Motor neuron (in vitro differentiated cells): ENCODE data around the gene RABEPK. TPM values are rescaled to one million over a fixed set of nuclear protein-coding genes. Genes with fewer than 3 reads are reported as not detected.
A peak's percentile ranks its signal among the peaks of the same experiment; 100 is the strongest.
"Not testable (repeated sequence)": the region's sequence is repeated elsewhere in the genome, so short reads cannot be mapped to it uniquely, and the experiment has no call there.

Experiments used
- ATAC-seq, 8 experiments: fragments of 200-7000 bp; cut with Tn5 transposase; replicated peaks in 6 of 8; 2 replicates each; pipeline ENCODE4 v1.8.0; 2021; ENCODE audit warnings: mild to moderate bottlenecking in 8 of 8, moderate library complexity in 8 of 8
- H3K27ac ChIP-seq, 2 donors: fragments of 250-450 bp; sonication (Bioruptor Pico); 2 replicates each; pipeline ENCODE4 v1.9.0; 2021; ENCODE audit warnings: antibody characterized with exemption in 2 of 2, mild to moderate bottlenecking in 2 of 2, moderate library complexity in 1 of 2
- H3K4me1 ChIP-seq, 2 donors: fragments of 250-450 bp; sonication (Bioruptor Pico); replicated peaks in 1 of 2; 2 replicates each; pipeline ENCODE4 v1.6.1; 2021; ENCODE audit warnings: antibody characterized with exemption in 2 of 2, mild to moderate bottlenecking in 2 of 2, moderate library complexity in 1 of 2
- H3K4me3 ChIP-seq, 5 donors: fragments of 250-450 bp; sonication (Bioruptor Pico); 2 replicates each; pipeline ENCODE4 v1.9.0; 2021; ENCODE audit warnings: antibody characterized with exemption in 5 of 5, mild to moderate bottlenecking in 5 of 5, moderate library complexity in 4 of 5
- WGBS, 10 experiments: fragments of 450-650 bp; shearing (Covaris generic); methylation state at CpG; one replicate each; pipeline ENCODE4 v1.0.0; 2022; 5-methylcytosine and 5-hydroxymethylcytosine counted together
- in situ Hi-C, 9 experiments: fragments of 400-800 bp; cut with MboI; loops; one replicate each; pipeline ENCODE4 v1.15.0; 2021; ENCODE audit warnings: low sequenced_read_pairs in 9 of 9, low pct_unique_long_range_greater_than_20kb in 2 of 9; ENCODE audit not compliant: unreplicated experiment in 9 of 9
- total RNA-seq, 8 experiments: library from RNA; unstranded; fragments of 300-600 nt; gene quantifications; 2 replicates each; pipeline versions ENCODE4 v1.2.3 to v1.2.4, GENCODE V29; 2022

Gene RABEPK
- total RNA-seq, 8 experiments from 2014 or later, result 17.0 to 32.2 (median 22.1) TPM

DNA sequence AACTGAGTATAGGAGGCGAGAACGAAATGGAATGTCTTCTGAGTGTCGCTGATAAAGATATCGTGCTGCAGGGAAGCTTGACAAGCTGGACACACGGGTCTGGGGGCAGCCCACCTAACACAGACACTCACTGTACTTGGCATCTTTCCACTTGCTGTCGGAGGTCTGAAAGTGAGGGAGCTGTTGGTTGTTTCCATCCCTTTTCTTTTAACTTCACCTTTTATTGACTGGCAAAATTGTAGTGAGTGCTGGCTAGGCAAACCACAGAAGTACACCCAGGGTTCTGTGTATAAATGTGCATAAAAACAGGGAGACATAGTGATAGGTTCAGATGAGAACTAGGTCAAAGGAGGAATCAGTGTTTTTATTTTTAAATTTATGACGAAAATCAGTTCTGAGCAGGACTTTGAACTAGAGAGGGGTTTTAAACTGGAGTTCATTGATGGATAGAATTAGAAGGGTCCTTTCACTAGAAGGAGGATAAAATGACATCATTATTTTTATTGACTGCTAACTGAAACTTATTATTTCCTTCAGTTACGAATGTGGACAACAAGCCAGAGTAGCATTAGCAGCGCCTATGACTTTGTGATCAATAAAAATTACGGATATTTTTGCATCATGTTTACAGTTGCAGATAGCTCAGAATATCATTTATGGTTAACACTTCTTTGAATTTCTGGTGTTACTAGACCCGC, 62.1 kb downstream of the RABEPK start:
- peak in 3 of 8 experiments; percentile 6 to 11 (median 10) for ATAC-seq
- 0 to 63% (median 31%) methylated on average over 3 to 10 of the region's 11 CpGs; no CpG with 5 or more reads in 1 of the 10 experiments for WGBS, 10 experiments
- Histone ChIP-seq H3K4me1 (peaks cover 5 to 11% of the 10 kb centered on the region in 2 donors), H3K4me3 (peak overlapping the region; percentile 70 to 95 (median 79)), H3K27ac (peak overlapping the region; percentile 79 to 86)
- in situ Hi-C loops, result no loop called here

DNA sequence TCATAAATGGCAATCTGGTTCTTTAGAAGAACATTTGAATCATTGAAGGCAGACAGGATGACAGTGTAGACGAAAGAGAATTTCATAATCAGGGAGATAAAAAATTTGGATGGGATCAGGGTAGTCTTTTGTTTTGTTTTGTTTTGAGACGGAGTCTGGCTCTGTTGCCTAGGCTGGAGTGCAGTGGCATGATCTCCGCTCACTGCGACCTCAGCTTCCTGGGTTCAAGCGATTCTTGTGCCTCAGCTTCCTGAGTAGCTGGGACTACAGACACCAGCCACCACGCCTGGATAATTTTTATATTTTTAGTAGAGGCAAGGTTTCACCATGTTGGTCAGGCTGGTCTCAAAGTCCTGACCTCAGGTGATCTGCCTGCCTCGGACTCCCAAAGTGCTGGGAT, 63.7 kb downstream of the RABEPK start:
- H3K27ac ChIP-seq, H3K4me3 ChIP-seq, ATAC-seq, in situ Hi-C loops: not testable (repeated sequence)
- 60 to 100% (median 98%) methylated on average over 1 to 7 of the region's 7 CpGs; no CpG with 5 or more reads in 3 of the 10 experiments for WGBS, 10 experiments
- peaks cover 5 to 11% of the 10 kb centered on the region in 2 donors for H3K4me1 ChIP-seq

DNA sequence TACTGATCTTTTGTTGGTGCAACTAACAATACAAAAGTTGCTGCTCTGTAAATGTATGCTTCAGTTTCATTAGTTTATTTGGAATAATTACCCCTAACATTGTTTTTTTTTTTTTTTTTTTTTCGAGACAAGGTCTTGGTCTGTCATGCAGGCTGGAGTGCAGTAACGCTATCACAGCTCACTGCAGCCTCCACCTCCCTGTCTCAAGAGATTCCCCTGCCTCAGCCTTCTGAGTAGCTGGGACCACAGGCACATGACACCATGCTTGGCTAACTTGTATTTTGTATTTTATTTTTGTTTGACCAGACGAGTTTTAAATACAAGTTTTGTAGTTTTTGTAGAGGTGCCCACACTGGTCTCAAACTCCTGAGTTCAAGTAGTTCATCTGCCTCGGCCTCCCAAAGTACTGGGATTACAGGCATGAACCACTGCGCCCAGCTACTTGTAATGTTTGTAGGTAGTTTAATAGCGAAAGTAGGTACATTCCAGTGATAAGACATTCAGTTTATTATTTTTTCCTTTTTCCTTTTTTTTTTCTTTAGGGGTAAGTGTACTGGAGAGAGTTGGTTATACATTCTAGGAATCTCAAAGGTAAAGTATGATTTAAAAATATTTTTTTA, 68.2 kb downstream of the RABEPK start:
- Histone ChIP-seq H3K4me3 (no peak overlapping the region), H3K27ac (no peak overlapping the region), H3K4me1 (no peaks in the 10 kb centered on the region)
- WGBS, 10 experiments, result 57 to 100% (median 84%) methylated on average over 1 to 6 of the region's 6 CpGs; no CpG with 5 or more reads in 1 of the 10 experiments
- no peak for ATAC-seq
- in situ Hi-C loops, result no loop called here

DNA sequence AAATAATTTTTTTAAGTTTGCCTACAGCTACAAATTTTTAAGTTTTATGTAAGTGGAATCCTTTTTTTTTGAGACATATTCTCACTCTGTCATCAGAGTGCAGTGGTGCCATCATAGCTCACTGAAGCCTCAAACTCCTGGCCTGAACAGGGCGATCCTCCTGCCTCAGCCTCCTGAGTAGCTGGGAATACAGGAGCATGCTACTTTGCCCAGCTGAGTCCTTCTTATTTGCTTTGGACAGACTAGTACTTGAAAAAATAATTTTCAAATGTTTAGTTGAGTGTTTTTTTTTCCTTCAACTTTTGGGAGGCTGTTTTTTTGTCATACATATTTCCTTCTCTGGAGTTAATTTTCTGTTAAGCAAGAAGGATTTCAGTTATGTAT, 68.7 kb downstream of the RABEPK start:
- Histone ChIP-seq H3K4me3 (no peak overlapping the region), H3K4me1 (no peaks in the 10 kb centered on the region), H3K27ac (no peak overlapping the region)
- 78 to 100% (median 100%) methylated on average over 1 of the region's 1 CpG; no CpG with 5 or more reads in 1 of the 10 experiments for WGBS, 10 experiments
- ATAC-seq, result no peak
- in situ Hi-C loops, result no loop called here

DNA sequence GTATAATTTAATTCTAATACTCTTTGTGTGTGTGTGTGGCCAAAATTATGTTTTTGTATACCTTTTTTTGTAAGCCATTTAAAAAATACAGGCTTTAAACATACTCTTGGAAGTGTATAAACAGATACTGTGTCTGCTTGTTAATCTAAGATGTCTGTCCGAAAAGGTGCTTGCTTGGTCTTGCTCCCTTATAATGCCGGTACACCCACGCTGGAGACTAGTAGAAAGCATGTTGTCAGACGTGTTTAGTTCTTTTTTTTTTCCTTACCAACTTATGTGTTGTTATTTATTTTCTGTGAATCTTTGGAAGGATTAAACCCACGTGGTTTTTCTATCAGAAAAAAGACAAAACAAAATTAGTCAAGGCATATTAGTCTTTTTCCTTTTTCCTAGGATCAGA, 70.7 kb downstream of the RABEPK start:
- no peak for ATAC-seq
- Histone ChIP-seq H3K4me3 (no peak overlapping the region), H3K4me1 (no peaks in the 10 kb centered on the region), H3K27ac (no peak overlapping the region)
- in situ Hi-C loops, result no loop called here
- 59 to 100% (median 83%) methylated on average over 2 to 5 of the region's 5 CpGs for WGBS, 10 experiments

DNA sequence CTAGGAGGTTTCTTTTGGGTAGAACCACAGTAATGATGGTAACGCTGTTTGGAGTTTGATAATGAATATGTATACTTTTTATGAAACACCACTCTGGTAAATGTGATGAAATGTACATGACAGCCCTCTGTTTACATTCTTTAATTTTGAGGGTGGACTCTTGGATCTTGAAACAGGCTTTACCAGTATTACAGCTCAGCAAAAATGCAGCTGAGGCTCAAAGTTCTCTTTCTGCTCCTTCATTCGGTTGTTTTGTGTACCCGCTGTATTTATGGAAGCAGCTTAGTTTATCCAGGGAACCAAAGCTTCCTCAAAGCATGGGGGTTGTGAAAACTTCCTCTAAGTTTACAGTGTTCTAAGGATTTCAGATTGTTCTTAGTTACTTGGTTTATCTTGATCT, 72.4 kb downstream of the RABEPK start:
- 25 to 100% (median 85%) methylated on average over 1 to 3 of the region's 3 CpGs; no CpG with 5 or more reads in 1 of the 10 experiments for WGBS, 10 experiments
- H3K4me1 ChIP-seq, result no peaks in the 10 kb centered on the region
- H3K4me3 ChIP-seq, result no peak overlapping the region
- ATAC-seq, result peak in 3 of 8 experiments; percentile 46 to 82 (median 80)
- in situ Hi-C loops, result no loop called here
- H3K27ac ChIP-seq, result no peak overlapping the region

DNA sequence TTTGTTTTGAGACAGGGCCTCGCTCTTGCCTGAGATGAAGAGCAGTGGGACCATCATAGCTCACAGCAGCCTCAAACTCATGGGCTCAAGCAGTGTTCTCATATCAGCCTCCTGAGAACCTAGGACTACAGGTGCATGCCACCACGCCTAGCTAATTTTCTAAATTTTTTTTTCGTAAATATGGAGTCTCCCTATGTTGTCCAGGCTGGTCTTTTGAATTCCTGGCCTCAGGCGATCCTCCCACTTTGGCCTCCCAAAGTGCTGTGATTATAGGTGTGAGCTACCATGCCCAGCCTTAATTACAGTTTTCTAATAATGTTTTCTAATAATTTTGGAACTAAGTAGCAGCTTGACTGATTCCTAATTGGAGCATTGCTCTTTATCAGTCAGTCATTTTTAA, 76.4 kb downstream of the RABEPK start:
- no peak for ATAC-seq
- H3K27ac ChIP-seq, result no peak overlapping the region
- in situ Hi-C loops, result no loop called here
- 85 to 100% (median 100%) methylated on average over 1 to 4 of the region's 4 CpGs; no CpG with 5 or more reads in 2 of the 10 experiments for WGBS, 10 experiments
- no peaks in the 10 kb centered on the region for H3K4me1 ChIP-seq
- H3K4me3 ChIP-seq, result no peak overlapping the region

DNA sequence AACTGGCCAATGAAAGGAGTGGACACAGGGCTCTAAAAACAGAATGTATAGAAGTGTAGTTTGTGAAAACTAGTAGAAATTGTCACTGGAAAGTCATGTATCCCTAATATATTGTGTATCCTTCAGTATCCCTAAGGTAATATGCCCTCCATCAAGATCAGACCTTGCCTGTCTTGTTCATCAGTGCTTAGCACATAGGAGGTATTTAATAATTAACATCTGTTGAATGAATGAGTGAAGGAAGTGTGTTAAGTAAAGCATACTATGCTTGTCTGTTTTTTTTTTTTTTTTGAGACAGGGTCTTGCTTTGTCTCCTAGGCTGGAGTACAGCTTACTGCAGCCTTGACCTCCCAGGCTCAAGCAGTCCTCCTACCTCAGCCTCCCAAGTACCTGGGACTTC, 77.1 kb downstream of the RABEPK start:
- H3K4me3 ChIP-seq, result no peak overlapping the region
- no peak for ATAC-seq
- H3K27ac ChIP-seq, result no peak overlapping the region
- no peaks in the 10 kb centered on the region for H3K4me1 ChIP-seq
- in situ Hi-C loops, result no loop called here

DNA sequence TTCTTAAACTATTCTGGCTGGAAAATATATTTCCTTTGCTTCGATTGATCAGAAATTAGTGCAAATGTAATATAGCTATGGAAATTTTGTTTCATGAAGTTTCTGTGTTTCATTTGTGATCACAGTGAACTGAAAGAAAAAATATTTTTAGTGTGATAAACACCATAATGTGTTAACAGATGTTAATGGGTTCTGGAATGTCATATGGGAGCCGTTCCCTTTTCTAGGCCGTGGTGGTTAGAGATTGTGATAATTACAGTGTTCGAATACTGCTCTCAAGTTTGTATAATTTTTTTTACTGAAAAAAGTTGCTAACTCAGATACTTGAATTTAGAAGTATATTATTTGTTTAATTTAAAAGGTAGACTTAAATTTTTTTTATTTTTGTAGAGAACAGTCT, 80.6 kb downstream of the RABEPK start:
- Histone ChIP-seq H3K4me1 (no peaks in the 10 kb centered on the region), H3K4me3 (no peak overlapping the region), H3K27ac (no peak overlapping the region)
- 8 to 100% (median 83%) methylated on average over 1 to 4 of the region's 4 CpGs for WGBS, 10 experiments
- in situ Hi-C loops, result no loop called here
- ATAC-seq, result peak in 1 of 8 experiments; percentile 51

Other genes starting within 250 kb of the RABEPK start
- gene SCAI, start 57.0 kb upstream of the RABEPK start, total RNA-seq, result 10 to 100 TPM in 4 of 8 experiments, 1 to 10 TPM in 4; 1.8 to 14.0 (median 10.2) TPM
- 10 to 100 TPM; 19.8 to 32.0 (median 26.9) TPM for gene PPP6C, start 10.7 kb upstream of the RABEPK start, total RNA-seq
- gene HSPA5, start 40.8 kb downstream of the RABEPK start, total RNA-seq, result 100 to 1,000 TPM; 105 to 365 (median 246) TPM
- gene GAPVD1, start 61.3 kb downstream of the RABEPK start, total RNA-seq, result 10 to 100 TPM; 29.9 to 69.7 (median 41.2) TPM